ENCODE data around the gene RNF213. TPM values are rescaled to one million over a fixed set of nuclear protein-coding genes. Genes with fewer than 3 reads are reported as not detected.

Gene RNF213
- total RNA-seq, 2 experiments from 2014 or later = 488 TPM

- DNase-seq (no peak), ATAC-seq (ENCODE audit: low read depth) (no peak)
- peaks cover 9% of the 10 kb centered on the region for H3K4me1 Mint-ChIP-seq
- no peak overlapping the region for H3K4me3 Mint-ChIP-seq
- POLR2A ChIA-PET = no interaction called here
- H3K27ac Mint-ChIP-seq = no peak overlapping the region
- no peaks in the 10 kb centered on the region for H3K27me3 Mint-ChIP-seq
- H3K9me3 Mint-ChIP-seq = no peaks in the 10 kb centered on the region
- H3K36me3 Mint-ChIP-seq = no peaks in the 10 kb centered on the region
These were observed 164.5 kb downstream of the RNF213 start for GRCh38 chr17:80424878-80425765.

- no peak overlapping the region for H3K4me3 Mint-ChIP-seq
- no peak overlapping the region for H3K27ac Mint-ChIP-seq
These were observed 165.3 kb downstream of the RNF213 start for GRCh38 chr17:80425835-80426426.

GRCh38 chr17:80426671-80427326, 166.1 kb downstream of the RNF213 start:
- POLR2A ChIA-PET = interaction anchor here (0.6 kb wide), 1 partner anchor 28 kb away, joined by 4 read pairs; no protein-coding TSS in a partner anchor
- H3K27ac Mint-ChIP-seq = no peak overlapping the region
- H3K4me3 Mint-ChIP-seq = no peak overlapping the region
- H3K27me3 Mint-ChIP-seq = no peaks in the 10 kb centered on the region
- no peaks in the 10 kb centered on the region for H3K9me3 Mint-ChIP-seq
- peak; percentile 97 for ATAC-seq (ENCODE audit: low read depth)
- peak; percentile 91 for DNase-seq
- no peaks in the 10 kb centered on the region for H3K36me3 Mint-ChIP-seq
- peaks cover 9% of the 10 kb centered on the region for H3K4me1 Mint-ChIP-seq

More at GRCh38 chr17:80425835-80426426, 165.3 kb downstream of the RNF213 start:
- peaks cover 9% of the 10 kb centered on the region for H3K4me1 Mint-ChIP-seq
- ATAC-seq (ENCODE audit: low read depth) (no peak), DNase-seq (no peak)
- POLR2A ChIA-PET = no interaction called here
- H3K36me3 Mint-ChIP-seq = no peaks in the 10 kb centered on the region
- H3K9me3 Mint-ChIP-seq = no peaks in the 10 kb centered on the region
- no peaks in the 10 kb centered on the region for H3K27me3 Mint-ChIP-seq

DNA sequence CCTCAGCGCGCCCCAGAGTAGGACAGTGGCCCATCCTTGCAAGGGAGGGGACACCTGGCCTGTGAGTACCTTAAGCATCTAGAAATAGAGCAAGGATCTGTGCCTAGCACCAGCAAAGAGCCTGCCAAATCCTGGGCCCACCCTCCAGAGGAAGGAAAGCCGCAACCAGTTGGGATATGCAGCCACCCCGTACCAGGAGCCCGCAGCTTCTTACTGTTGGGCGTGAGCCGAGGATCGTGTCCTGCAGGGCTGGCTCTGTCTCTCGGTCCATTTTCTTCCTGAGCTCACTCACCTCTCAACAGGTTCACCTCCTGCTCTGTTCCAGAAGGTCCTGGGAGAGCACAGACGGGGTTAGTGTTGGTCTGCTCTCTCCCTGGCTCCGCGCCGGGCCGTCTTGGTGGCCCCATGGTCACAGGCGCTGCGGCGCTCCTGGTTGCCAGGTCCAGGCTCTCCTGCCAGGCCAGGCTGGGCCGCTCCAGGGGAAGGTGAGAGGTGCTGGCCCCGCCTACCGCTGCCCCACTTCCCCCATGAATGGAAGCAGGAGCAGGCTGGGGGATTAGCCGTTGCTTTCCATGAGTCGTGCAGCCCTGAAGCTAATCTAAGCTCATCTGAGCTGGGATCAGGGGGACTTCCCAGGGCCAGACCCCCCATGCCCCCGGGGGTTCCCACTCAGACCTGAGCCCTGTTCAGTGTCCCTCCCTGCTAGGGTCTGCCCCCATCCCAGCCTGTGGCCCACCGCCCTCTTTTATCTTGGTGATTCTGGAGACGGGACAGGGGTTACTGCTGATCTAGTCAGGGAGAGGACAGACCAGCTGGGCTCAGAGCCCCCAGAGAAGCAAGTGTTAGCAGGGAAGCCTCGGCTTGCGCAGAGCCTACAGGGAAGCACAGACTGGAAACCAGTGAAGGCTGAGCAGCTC, 167.0 kb downstream of the RNF213 start:
- no peak overlapping the region for H3K4me3 Mint-ChIP-seq
- H3K27ac Mint-ChIP-seq = no peak overlapping the region
- H3K36me3 Mint-ChIP-seq = no peaks in the 10 kb centered on the region
- no peaks in the 10 kb centered on the region for H3K27me3 Mint-ChIP-seq
- ATAC-seq (ENCODE audit: low read depth) (no peak), DNase-seq (no peak)
- POLR2A ChIA-PET = interaction anchor here (0.6 kb wide), 1 partner anchor 27 kb away, joined by 4 read pairs; no protein-coding TSS in a partner anchor
- peaks cover 9% of the 10 kb centered on the region for H3K4me1 Mint-ChIP-seq
- H3K9me3 Mint-ChIP-seq = no peaks in the 10 kb centered on the region

DNA sequence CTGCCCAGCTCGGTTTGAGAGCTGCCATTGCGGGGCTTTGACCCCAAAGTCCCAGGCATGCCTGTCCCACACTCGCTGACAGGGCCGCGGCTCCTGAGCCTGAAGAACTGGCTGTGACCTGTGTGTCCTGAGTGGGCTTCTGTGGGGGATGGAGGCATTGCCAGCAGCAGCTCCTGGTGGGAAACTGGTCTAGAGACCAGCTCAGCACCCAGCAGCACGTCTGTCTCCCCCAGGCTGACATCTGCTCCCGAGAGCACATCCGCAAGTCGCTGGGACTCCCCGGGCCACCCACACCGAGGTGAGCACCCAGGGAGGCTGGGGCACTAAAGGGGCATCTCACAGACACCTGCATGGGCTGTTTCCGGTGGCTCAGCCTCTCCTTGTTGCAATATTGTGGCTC, 167.7 kb downstream of the RNF213 start:
- no peak for DNase-seq
- ATAC-seq (ENCODE audit: low read depth) = no peak
- peaks cover 9% of the 10 kb centered on the region for H3K4me1 Mint-ChIP-seq
- no peaks in the 10 kb centered on the region for H3K27me3 Mint-ChIP-seq
- H3K9me3 Mint-ChIP-seq = no peaks in the 10 kb centered on the region
- no peak overlapping the region for H3K4me3 Mint-ChIP-seq
- POLR2A ChIA-PET = no interaction called here
- H3K27ac Mint-ChIP-seq = no peak overlapping the region
- no peaks in the 10 kb centered on the region for H3K36me3 Mint-ChIP-seq

DNA sequence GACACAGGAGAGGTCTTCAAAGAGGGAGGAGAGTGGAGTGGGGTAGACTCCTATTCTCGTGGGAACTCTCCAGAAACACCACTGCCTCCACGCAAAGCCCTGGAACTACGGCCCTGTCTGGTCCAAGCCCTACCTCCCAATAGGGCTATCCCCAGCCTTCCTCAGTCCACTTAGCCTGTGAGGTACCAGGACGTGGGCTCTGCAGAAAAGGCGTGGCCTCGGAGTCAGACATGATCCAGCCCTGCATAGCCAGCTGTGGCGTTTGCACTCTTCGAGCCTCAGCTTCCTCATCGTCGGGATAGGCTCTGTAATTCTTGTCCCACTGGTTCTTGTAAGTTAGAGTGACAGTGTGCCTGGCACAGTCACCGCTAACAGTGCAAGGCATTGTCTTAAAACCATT, 168.1 kb downstream of the RNF213 start:
- no peak for DNase-seq
- Mint-ChIP-seq H3K27ac (no peak overlapping the region), H3K4me1 (peaks cover 9% of the 10 kb centered on the region), H3K9me3 (no peaks in the 10 kb centered on the region), H3K4me3 (no peak overlapping the region), H3K36me3 (no peaks in the 10 kb centered on the region), H3K27me3 (no peaks in the 10 kb centered on the region)
- POLR2A ChIA-PET = no interaction called here
- ATAC-seq (ENCODE audit: low read depth) = no peak

GRCh38 chr17:80429356-80430275, 169.0 kb downstream of the RNF213 start:
- no peak overlapping the region for H3K27ac Mint-ChIP-seq
- ATAC-seq (ENCODE audit: low read depth) = no peak
- H3K27me3 Mint-ChIP-seq = no peaks in the 10 kb centered on the region
- H3K36me3 Mint-ChIP-seq = no peaks in the 10 kb centered on the region
- H3K4me3 Mint-ChIP-seq = no peak overlapping the region
- POLR2A ChIA-PET = no interaction called here
- peaks cover 6% of the 10 kb centered on the region for H3K4me1 Mint-ChIP-seq
- DNase-seq = no peak
- no peaks in the 10 kb centered on the region for H3K9me3 Mint-ChIP-seq

GRCh38 chr17:80430446-80431245, 170.0 kb downstream of the RNF213 start:
- peaks cover 6% of the 10 kb centered on the region for H3K4me1 Mint-ChIP-seq

DNA sequence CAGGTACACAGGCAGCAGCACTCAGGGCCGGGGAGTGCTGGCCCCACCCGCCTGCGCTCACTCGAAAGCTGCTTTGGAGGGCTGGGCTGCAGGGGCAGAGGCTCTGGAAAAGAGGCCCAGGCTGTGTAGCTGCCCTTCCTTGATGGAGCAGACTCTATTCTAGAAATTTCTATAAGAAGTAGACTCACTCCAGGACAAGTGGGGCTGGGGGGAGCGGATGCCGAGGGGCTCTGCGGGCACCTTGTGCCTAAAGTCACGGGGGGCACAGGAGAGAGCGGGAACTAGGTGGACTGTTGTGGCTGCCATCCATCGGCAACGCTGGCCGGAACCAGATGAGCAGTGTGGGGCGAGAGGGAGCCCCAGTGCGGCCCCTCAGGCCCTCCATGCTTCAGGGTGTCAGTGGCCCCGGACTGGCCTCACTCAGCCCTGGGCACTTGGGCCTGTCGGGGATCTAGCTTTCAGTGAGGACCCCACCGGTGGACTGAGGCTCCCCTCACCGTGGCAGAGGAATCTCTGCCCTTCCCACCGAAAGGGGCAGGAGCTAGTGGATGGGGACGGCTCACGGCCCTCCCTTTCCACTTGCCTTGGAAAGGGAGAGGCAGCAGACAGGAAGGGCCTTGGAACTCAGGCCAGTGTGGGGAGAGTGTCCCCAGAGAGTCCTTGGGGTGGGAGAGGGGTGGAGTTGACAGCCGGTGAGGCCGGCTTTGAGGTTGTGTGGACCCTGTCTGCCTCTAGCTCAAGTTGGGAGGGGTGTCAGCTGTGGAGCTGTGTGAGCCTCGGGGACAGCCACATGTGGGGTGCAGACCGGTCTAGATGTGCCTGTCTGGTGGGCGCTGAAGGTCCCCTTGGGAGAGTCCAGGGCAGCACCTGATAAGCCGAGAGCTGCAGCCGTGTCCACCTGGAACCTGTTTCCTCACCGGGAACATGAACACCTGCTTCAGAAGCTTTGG, 170.9 kb downstream of the RNF213 start:
- H3K4me3 Mint-ChIP-seq = no peak overlapping the region
- H3K27ac Mint-ChIP-seq = no peak overlapping the region
- H3K36me3 Mint-ChIP-seq = no peaks in the 10 kb centered on the region
- H3K27me3 Mint-ChIP-seq = no peaks in the 10 kb centered on the region
- H3K4me1 Mint-ChIP-seq = peaks cover 4% of the 10 kb centered on the region
- no peak for ATAC-seq (ENCODE audit: low read depth)
- H3K9me3 Mint-ChIP-seq = no peaks in the 10 kb centered on the region
- no peak for DNase-seq
- POLR2A ChIA-PET = no interaction called here

More at GRCh38 chr17:80430446-80431245, 170.0 kb downstream of the RNF213 start:
- no peaks in the 10 kb centered on the region for H3K27me3 Mint-ChIP-seq
- H3K4me3 Mint-ChIP-seq = no peak overlapping the region
- DNase-seq (no peak), ATAC-seq (ENCODE audit: low read depth) (no peak)
- H3K27ac Mint-ChIP-seq = no peak overlapping the region
- POLR2A ChIA-PET = no interaction called here
- H3K36me3 Mint-ChIP-seq = no peaks in the 10 kb centered on the region
- no peaks in the 10 kb centered on the region for H3K9me3 Mint-ChIP-seq

DNA sequence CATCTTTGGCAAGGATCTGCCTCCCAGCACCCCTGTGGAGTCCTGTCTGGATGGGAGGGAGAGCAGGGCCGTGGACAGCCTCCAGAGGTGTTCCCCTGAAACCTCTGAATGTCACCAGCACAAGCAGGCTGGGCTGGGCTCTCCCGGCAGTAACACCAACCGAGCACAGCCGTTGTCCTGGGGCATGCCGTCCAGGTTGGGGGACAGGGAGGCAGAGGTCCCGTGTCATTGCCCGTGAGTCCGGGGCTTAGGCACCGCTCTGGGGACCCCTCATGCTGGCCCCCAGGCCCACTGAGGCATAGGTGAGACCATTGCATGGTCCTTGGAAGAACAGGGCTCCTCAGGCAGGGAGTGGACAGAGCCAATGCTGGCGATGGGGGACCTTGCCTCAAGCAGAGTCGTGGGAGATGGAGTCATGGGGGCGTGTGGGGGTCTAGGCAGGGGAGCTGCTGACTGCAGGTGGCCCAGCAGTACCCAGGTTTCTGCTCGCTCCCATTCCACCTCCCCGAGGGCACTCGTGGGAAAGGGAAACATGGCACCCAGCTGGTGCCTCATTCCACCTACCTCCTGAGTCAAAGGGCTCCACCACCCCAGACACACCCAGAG, 171.8 kb downstream of the RNF213 start:
- H3K27me3 Mint-ChIP-seq = no peaks in the 10 kb centered on the region

More for the DNA sequence above, 171.8 kb downstream of the RNF213 start:
- H3K27ac Mint-ChIP-seq = no peak overlapping the region
- H3K9me3 Mint-ChIP-seq = no peaks in the 10 kb centered on the region
- POLR2A ChIA-PET = no interaction called here
- DNase-seq (no peak), ATAC-seq (ENCODE audit: low read depth) (no peak)
- H3K4me3 Mint-ChIP-seq = no peak overlapping the region
- H3K36me3 Mint-ChIP-seq = no peaks in the 10 kb centered on the region
- no peaks in the 10 kb centered on the region for H3K4me1 Mint-ChIP-seq

All from activated naive CD8-positive, alpha-beta T cell treated with anti-CD3 and anti-CD28 coated beads, Interleukin-2, amount 10 ng/mL, durations not matched to agents 7 days and 5 days (primary cell).